Mammary epithelial cell (primary cell): ENCODE results near the gene IQCK.

ENCODE experiments used
- EZH2 ChIP-seq: IDR thresholded peaks from 2 replicates; pipeline ENCODE4 v1.6.1; 2012; ENCODE audit warnings: low read length, inconsistent platforms, borderline replicate concordance
- TF ChIP-seq, protein P1 (sequence below), 2 donors: IDR thresholded peaks in 1 of 2; conservative IDR thresholded peaks in 1 of 2; 2 replicates each; pipeline ENCODE4 v1.5.1; 2011 to 2012; ENCODE audit warnings: inconsistent platforms in 2 of 2, low read length in 2 of 2, mild to moderate bottlenecking in 2 of 2, control low read depth in 1 of 2, low read depth in 1 of 2; ENCODE audit not compliant: insufficient read depth in 1 of 2; ENCODE audit errors: extremely low read depth in 1 of 2

GRCh38 chr16:19767497-19767896 lies 49.4 kb downstream of the IQCK start:
- no peak for TF ChIP-seq EZH2
- TF ChIP-seq, protein P1, sequence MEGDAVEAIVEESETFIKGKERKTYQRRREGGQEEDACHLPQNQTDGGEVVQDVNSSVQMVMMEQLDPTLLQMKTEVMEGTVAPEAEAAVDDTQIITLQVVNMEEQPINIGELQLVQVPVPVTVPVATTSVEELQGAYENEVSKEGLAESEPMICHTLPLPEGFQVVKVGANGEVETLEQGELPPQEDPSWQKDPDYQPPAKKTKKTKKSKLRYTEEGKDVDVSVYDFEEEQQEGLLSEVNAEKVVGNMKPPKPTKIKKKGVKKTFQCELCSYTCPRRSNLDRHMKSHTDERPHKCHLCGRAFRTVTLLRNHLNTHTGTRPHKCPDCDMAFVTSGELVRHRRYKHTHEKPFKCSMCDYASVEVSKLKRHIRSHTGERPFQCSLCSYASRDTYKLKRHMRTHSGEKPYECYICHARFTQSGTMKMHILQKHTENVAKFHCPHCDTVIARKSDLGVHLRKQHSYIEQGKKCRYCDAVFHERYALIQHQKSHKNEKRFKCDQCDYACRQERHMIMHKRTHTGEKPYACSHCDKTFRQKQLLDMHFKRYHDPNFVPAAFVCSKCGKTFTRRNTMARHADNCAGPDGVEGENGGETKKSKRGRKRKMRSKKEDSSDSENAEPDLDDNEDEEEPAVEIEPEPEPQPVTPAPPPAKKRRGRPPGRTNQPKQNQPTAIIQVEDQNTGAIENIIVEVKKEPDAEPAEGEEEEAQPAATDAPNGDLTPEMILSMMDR (conservative IDR thresholded peaks at IDR 0.05 in 1 of 2, IDR thresholded peaks at IDR 0.05 in 1 of 2; ENCODE audit: extremely low read depth in 1 of 2, insufficient read depth in 1 of 2, low read depth in 1 of 2, low read length in 2 of 2), result no peak
